GM10847 (cell line): ENCODE data around the gene TMEM269.

Experiments used
- POLR2A ChIP-seq: IDR thresholded peaks from 2 replicates; pipeline ENCODE4 v1.6.1; 2011; ENCODE audit not compliant: insufficient read length; ENCODE audit errors: extremely low read depth

TMEM269 gene

DNA sequence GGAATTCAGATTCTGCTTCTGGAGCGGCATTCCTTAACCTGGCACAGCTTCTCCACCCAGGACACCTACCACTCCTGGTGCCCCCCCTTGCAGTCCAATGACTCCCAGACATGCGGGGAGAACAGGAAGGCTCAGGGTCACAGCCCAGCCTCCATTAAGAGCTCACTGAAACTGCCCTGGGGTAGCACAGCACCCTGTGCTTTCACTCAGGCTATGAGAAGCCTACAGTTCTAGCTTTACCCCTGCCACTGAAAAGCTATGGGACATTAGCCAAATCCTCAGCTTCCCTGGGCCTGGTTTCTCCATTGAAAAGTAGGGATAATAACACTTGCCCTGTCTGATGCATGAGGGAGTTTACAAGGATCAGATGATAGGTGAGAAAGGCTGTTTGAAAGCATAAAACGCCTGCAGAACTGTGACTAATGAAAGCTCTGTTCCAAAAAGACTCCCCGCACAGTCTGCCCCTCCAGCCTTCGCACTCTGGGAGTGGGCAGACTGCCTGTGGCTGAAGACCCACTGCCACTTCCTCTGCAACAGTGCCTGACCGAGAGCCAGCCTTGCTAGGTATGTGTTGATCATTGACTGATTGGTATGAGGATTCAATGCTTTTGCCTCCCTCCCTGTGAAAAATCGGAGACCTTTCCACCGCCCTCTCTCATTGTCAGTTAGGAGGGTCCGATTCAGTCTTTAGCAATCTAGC lies 42.0 kb upstream of the TMEM269 start:
- TF ChIP-seq POLR2A, result no peak

DNA sequence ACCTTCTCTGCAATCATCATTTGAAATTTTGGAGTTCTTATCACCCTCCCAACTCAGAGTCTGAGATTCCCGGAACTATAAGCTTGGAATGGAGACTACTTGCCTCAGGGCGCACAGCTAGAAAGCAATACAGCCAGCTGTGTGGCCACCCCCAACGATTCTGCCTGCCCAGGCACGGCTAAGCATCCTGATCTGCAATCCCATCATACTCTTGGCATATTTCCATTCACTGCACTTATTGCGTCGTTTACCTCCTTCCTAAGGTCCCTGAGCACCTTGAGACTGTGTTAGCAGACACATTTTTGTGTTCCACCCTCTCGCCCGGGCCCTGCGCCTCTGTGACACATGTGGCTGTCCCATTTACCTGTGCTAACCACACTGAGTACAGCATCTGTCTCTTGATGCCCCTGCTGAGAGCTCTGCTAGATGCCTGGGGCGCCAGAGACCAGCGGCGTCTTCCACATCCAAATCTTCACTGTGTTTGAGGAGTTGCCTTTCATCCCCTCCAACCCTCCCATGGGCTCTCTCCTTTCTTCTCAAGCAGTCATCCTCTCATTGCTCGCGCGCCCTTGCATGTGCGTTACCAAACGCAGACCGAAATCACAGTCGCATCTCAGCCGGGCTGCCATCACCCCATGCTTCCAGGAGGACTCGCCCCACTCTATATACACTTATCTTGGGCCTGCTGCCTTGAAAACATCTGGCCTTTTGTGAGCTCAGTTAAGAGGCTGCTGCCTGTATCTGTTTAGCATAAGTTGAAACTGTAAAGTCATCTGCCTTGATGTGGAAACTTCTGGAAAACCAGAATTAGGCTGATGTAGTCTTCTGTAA lies 41.3 kb upstream of the TMEM269 start:
- no peak for TF ChIP-seq POLR2A

DNA sequence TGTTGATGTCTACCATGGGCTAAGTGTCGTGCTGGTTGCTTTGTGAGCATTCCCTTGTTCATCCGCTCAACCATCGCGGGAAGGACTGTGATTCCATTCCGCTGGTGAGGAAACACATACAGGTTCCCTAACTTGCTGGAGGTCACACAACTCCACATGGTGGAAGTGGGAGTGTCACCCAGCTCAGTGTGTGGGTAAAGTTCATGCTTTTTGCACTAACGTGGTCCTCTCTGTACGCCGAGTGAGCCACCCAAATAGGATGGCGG lies 40.7 kb upstream of the TMEM269 start:
- TF ChIP-seq POLR2A, result no peak

DNA sequence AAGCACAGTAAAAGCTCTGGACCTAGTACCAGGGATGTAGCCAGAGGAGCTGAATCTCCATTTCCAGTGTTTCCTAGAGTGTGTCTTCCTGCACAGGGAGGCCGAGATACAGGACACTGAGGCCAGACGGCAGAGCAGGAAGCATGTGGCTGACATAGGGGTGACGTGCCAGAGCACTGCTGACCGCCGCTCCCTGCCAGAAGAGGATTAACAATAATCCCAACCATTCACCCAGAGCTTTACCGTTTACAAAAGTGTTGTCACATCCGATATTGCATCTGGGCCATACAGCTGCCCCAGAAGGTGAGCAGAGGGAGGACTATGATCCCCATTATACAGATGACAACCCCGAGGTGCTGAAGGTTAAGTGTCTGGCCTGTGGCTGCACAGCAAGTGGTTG lies 38.9 kb upstream of the TMEM269 start:
- no peak for TF ChIP-seq POLR2A

DNA sequence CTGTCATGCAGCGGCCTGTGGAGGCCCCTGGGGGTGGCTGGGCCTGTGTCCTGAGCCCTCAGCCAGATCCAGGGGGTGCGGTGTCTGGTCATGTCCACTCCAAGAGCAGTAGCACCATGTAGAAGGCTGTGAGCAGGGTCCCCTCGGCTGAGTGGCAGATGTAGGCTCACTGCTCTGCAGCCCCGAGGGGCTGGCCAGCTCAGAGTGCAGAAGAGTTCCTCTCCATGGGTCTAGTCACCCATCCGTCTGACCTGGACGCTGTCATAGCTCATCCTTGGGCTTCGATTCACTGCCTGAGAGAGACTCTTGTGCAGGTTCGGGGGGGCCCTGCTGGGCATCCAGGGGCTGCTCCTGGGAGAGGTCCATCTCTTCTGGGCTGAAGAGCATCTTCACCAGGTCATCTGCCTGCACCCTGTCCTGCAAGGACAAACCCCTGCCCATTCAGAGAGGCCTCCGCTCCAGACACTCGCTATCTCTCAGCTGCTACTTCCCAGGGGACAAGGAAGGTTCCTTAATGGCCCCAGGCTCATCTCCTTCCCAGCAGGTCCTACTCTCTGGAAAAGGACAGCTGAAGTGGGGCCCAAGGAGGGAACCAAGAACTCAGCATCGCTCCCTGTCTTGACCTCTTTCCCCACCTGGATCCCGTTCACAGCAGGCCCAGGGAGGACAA lies 38.2 kb upstream of the TMEM269 start:
- no peak for TF ChIP-seq POLR2A

DNA sequence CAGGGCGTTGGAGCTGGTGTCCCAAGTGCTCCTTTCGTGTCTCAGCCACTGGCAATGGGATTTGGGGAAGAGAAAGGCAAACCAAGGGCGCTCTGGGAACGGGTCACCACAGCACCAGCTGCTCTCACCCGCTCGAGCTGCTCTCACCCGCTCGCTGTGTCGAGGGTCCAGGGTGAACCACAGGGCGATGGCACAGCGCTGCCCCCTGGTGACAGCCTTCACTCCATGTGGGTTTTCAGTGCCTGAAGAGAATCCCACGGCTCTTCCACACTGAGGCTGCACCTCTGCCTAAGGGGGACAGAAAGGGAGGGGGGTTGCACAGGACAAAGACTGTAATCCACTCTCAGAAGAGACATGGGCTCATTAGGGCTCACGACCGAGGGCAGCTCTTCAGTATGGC lies 37.7 kb upstream of the TMEM269 start:
- TF ChIP-seq POLR2A, result no peak

DNA sequence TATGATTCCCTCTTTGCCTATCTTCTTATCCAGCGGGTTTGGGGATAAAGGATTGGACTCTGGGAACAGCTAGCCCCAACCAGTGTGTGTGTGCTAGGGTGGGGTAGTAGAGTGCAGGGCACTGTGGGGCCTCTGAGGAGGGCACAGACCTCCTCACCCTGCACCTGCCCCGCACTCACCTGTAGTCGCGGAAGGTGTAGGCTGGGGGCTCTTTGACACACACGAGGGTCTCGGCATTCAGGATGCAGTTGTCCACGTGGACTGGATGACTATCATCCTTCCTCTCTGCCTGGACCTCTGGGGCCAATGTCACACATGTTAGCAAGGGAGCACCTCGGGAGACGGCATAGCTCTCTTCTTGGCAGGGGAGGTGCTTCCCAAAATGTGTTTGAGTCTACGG lies 36.8 kb upstream of the TMEM269 start:
- no peak for TF ChIP-seq POLR2A

DNA sequence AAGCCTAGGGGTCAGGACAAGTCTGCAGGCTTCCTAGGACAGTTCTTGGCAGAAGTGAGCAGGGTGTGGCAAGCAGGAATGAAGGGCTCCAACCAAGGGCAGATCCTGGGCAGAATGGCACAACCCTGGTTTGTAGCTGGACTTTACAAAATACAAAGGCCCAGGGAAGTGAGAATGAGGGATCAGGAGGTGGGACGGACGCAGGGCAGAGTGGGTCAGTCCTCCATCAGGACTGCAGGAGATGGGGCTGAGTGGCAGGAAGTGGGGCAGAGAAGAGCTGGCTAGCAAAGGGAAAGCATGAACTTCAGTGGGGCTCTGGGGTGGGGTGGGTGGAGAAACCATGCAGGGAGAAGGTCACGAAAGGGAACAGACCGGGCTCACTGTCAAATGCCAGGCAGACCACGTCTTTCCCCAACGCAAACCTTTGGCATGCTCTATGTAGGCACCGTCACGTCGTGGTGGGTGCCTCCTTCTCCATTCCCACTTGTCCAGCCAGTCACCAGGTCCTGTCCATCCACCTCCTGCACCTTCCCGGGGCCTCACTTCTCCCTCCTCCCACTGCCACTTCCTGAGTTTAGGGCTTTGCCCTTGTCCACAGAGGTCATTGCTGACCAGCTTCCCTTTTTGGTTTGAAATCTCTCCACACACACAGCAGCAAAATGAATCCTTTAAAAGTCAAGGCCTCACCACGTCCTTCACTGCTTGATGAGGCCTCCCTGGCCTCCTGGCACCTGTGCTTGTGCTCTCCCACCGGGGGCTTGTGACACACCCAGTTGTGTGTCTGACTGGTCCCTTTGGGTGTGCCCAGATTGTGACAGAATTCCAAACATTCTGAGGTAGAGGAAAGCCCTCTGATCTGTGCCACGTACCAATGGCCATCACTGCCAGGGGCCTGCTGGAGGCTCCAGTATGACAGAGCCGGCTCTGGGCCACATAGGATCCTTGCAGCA lies 36.1 kb upstream of the TMEM269 start:
- TF ChIP-seq POLR2A, result no peak

DNA sequence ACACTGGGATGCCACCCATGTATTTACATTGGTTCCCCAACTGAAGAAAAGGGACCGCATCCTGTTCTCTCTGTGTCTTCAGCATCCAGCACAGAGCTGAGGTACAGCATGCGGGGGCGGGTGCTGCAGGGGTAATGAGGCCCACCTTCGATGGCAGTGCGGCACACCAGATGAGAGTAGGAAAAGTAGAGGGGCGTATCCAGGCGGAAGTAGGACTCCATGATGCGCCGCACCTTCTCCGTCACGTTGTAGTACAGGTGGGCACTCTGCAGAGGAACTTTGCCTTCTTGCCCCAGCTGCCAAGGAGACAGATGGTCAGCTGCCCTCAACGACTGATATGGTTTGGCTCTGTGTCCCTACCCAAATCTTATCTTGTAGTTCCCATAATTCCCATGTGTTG lies 34.8 kb upstream of the TMEM269 start:
- no peak for TF ChIP-seq POLR2A

DNA sequence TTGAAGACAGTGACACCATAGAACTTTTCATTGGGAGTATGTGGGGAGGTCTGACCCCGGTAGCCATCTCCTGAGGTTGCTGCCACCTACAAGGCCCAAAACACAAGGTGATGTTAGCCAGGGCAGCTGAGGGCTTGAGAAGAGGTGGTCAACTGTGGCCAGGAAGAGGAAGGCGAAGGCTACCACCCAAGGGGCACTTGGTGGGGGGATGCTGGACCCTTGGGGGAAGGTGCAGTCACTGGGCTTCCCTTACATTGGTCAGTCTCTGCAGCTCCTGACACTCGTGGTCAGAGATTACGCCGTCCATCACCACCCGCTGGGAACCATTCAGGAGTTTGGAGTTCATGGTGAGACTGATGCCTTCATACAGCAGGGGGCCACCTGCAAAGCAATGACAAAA lies 32.5 kb upstream of the TMEM269 start:
- TF ChIP-seq POLR2A, result no peak

DNA sequence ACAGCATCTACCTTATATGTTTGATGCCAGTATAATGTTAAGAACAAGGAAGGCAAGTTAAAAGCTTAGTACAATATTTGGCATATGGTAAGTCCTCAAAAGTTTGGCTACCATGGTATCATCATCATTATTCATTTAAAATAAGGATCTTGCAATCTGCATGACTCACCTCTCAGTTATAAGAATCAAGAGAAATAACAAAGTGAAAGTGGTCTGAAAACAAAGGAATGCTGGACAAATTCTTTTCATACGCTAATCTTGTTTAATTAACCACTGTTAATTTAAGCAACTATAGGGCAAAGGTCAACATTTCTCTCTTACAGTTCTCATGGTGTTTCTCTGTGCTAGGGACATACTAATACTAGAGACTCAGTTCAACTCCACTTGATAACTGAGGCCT lies 31.7 kb upstream of the TMEM269 start:
- TF ChIP-seq POLR2A, result no peak

DNA sequence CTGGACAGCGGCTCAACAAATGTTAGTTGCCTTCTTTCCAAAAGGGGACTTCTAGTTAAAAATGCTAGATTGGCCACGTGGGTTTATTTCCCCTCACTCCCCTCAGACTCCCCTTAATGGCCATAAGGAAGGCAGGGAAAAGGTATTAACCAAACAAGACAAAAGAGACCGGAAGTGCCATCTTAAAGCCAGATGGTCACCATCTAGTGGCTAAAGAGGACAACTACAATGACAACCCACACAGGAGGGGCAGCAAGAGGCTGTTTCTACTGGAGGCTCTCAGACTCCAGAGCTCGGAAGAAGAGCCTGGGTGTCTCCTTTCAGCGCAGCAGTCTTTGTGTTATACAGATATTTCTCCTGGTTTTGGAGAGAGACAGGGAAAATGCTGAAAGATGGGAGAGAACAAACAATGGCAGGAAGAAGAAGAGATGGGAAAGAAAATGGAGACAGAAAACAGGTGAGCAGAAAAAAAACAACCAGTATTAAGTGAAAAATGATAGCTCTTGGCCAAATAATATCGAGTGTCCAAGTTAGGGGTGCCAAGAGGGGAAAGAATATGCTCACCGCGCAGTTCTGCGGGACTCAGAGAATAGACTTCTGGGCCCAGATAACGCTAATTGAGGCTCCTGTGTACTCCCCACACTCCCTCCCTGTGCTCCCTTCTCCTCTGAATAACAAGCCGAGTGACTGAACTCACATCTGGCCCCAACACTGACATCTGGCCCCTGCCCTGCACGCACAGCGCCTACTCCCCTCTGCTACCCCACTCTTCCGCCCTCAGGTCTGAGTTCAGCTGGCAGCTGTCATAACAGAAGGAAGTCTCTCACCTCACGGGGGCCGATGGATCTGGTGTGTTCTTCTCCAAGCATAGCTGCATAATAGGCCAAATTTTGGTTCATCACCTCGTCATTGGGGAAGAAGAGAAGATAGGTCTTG lies 27.6 kb upstream of the TMEM269 start:
- no peak for TF ChIP-seq POLR2A

DNA sequence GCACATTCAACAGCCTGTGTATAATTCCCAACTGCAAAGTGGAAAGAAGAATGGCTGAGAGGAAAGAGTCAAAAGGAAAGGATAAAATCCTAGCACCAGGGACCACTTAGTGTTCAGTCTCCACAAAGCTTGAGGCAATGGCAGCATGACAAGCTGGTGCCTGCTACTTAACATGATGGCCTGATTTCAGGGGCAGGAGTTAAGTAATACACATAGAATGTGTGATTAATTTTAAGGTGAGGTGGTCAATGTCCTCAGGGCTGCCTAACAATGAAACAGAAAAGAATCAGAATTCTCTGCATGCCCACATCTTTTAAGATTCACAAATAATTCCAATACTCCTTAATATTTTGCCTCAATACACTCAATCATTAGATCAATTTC lies 26.9 kb upstream of the TMEM269 start:
- TF ChIP-seq POLR2A, result no peak

DNA sequence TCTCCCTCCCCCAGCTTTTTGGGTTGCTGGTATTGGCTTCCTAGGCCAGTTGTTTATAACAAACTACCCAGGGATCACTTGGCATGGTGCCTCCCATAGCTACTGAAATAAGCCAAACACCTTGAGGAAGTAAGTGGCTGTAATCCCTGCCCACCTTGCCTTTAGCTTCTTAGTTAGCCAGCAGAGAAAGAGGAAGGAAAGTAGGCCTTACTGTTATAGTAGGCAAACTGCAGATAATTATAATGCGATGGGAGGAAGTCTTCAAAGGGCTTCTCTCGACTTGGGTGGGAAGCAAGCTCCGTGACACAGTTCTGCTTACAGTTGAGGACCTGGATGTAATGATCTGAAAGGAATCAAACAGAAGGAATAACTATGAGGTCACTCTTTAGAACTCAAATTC lies 26.1 kb upstream of the TMEM269 start:
- TF ChIP-seq POLR2A, result no peak
